ENCODE data around the gene ZNF800.

GRCh38 chr7:127365164-127365956 lies 27.1 kb downstream of the ZNF800 start:
- TF ChIP-seq CTCF (IDR thresholded peaks at IDR 0.05; ENCODE audit: poor library complexity), result no peak
- no peak for TF ChIP-seq EZH2 (IDR thresholded peaks at IDR 0.05; ENCODE audit: borderline replicate concordance)
